B cell (primary cell): Measurements from ENCODE around the gene ATP7B. TPM values are rescaled to one million over a fixed set of nuclear protein-coding genes. Genes with fewer than 3 reads are reported as not detected.

Experiments
- ATAC-seq: fragments of 200-7000 bp; cut with Tn5 transposase; one replicate; pipeline ENCODE4 v1.10.0; 2021; ENCODE audit warnings: low read depth, mild to moderate bottlenecking, moderate number of reproducible peaks, moderate library complexity
- CTCF ChIA-PET: fragments of 350-600 bp; sonication (Branson Sonifier 250); formaldehyde crosslinking; loops from one replicate; lab custom pipeline; 2021; ENCODE audit warnings: antibody characterized with exemption, inconsistent platforms; lab: Charles Lee
- POLR2A ChIA-PET: fragments of 350-600 bp; sonication (Branson Sonifier 250); formaldehyde crosslinking; loops from one replicate; lab custom pipeline; 2021; ENCODE audit warnings: antibody characterized with exemption; lab: Charles Lee
- DNase-seq: peaks from one replicate; pipeline ENCODE4 v3.0.0; 2013
- H2AFZ ChIP-seq: 2 replicates; pipeline ENCODE4 v1.6.1; 2012; ENCODE audit warnings: mild to moderate bottlenecking, low read depth, low read length; ENCODE audit not compliant: insufficient read depth, poor library complexity, severe bottlenecking
- H3K27ac ChIP-seq, 2 donors: 1 replicate in 1 of 2; 2 replicates in 1 of 2; pipeline ENCODE4 v1.5.1; 2012 to 2013; ENCODE audit warnings: low read length in 2 of 2, mild to moderate bottlenecking in 2 of 2, moderate library complexity in 1 of 2
- H3K27me3 ChIP-seq, 4 experiments: fragments of 200-600 bp in 1 of 4; sonication (generic) in 1 of 4; replicated peaks in 1 of 4; 1 replicate in 2 of 4; 2 replicates in 2 of 4; pipeline versions ENCODE4 v1.6.1 to v1.7.0; 2013 to 2016; ENCODE audit warnings: low read length in 3 of 4, mild to moderate bottlenecking in 2 of 4, mixed read lengths in 1 of 4, moderate library complexity in 1 of 4; ENCODE audit not compliant: insufficient read depth in 4 of 4, control insufficient read depth in 3 of 4; ENCODE audit errors: control extremely low read depth in 1 of 4
- H3K36me3 ChIP-seq, 2 experiments: replicated peaks in 1 of 2; 1 replicate in 1 of 2; 2 replicates in 1 of 2; pipeline versions ENCODE4 v1.6.1 to v1.7.1; 2013; ENCODE audit warnings: low read length in 1 of 2; ENCODE audit not compliant: insufficient read depth in 2 of 2, control insufficient read depth in 1 of 2; ENCODE audit errors: control extremely low read depth in 1 of 2, extremely low read depth in 1 of 2
- H3K4me1 ChIP-seq, 2 donors: fragments of 200-600 bp in 1 of 2; sonication (generic) in 1 of 2; 1 replicate in 1 of 2; 2 replicates in 1 of 2; pipeline versions ENCODE4 v1.5.1 to v1.6.1; 2013 to 2017; ENCODE audit warnings: low read length in 2 of 2; ENCODE audit not compliant: control insufficient read depth in 2 of 2, insufficient read depth in 2 of 2
- H3K4me2 ChIP-seq: replicated peaks from 2 replicates; pipeline ENCODE3; 2012; ENCODE audit warnings: mild to moderate bottlenecking, low read depth, low read length; ENCODE audit not compliant: poor library complexity, severe bottlenecking
- H3K4me3 ChIP-seq, 5 experiments: fragments of 200-600 bp in 1 of 5; sonication (generic) in 1 of 5; 1 replicate in 3 of 5; 2 replicates in 2 of 5; pipeline versions ENCODE4 v1.5.1 to v1.7.0; 2011 to 2016; ENCODE audit warnings: low read length in 4 of 5, mild to moderate bottlenecking in 4 of 5, low read depth in 2 of 5, control low read depth in 1 of 5, moderate library complexity in 1 of 5; ENCODE audit not compliant: insufficient read depth in 1 of 5; ENCODE audit errors: control extremely low read depth in 1 of 5, extremely low read depth in 1 of 5
- H3K79me2 ChIP-seq: fragments of 200-600 bp; sonication (generic); one replicate; pipeline ENCODE4 v1.6.0; 2016; ENCODE audit warnings: low read length; ENCODE audit not compliant: control insufficient read depth, insufficient read depth
- H3K9ac ChIP-seq: fragments of 200-600 bp; sonication (generic); 2 replicates; pipeline ENCODE4 v1.6.1; 2017; ENCODE audit warnings: mild to moderate bottlenecking, low read length, moderate library complexity
- H3K9me3 ChIP-seq, 3 donors: one replicate each; pipeline versions ENCODE4 v1.6.1 to v1.7.1; 2013; ENCODE audit warnings: low read length in 2 of 3; ENCODE audit not compliant: control insufficient read depth in 2 of 3, insufficient read depth in 1 of 3; ENCODE audit errors: control extremely low read depth in 1 of 3
- H4K20me1 ChIP-seq: 2 replicates; pipeline ENCODE4 v1.6.0; 2012; ENCODE audit warnings: mild to moderate bottlenecking, low read length; ENCODE audit not compliant: insufficient read depth, control insufficient read depth, poor library complexity, severe bottlenecking
- H3K27ac Mint-ChIP-seq: one replicate; pipeline ENCODE4 v1.8.0; 2021; ENCODE audit warnings: mixed read lengths
- H3K27me3 Mint-ChIP-seq: one replicate; pipeline ENCODE4 v1.8.0; 2021; ENCODE audit warnings: mixed read lengths
- H3K4me1 Mint-ChIP-seq: one replicate; pipeline ENCODE4 v1.8.0; 2021; ENCODE audit warnings: mixed read lengths
- H3K4me3 Mint-ChIP-seq: one replicate; pipeline ENCODE4 v1.8.0; 2021; ENCODE audit warnings: mixed read lengths
- H3K9me3 Mint-ChIP-seq: one replicate; pipeline ENCODE4 v1.8.0; 2022; ENCODE audit warnings: mixed read lengths; ENCODE audit not compliant: insufficient read depth
- CTCF ChIP-seq: fragments of 200-600 bp; IDR thresholded peaks from one replicate; pipeline ENCODE4 v1.8.0; 2022; ENCODE audit warnings: antibody characterized with exemption, mild to moderate bottlenecking
- EZH2 ChIP-seq: IDR thresholded peaks from 2 replicates; pipeline ENCODE4 v1.6.1; 2012; ENCODE audit warnings: borderline replicate concordance, low read depth, mild to moderate bottlenecking, moderate library complexity, low read length; ENCODE audit not compliant: insufficient read depth, poor library complexity, severe bottlenecking
- WGBS: methylation state at CpG from one replicate; pipeline ENCODE4 v1.1.5; 2013; ENCODE audit warnings: missing lambda C conversion rate; ENCODE audit not compliant: insufficient coverage; 5-methylcytosine and 5-hydroxymethylcytosine counted together
- intact Hi-C: fragments of 100-400 bp; cut with micrococcal nuclease; formaldehyde crosslinking; loops from one replicate; pipeline ENCODE4 v1.10.0; 2022
- polyA plus RNA-seq: library from polyadenylated mRNA; depleted of rRNA; stranded (reverse); fragments of >200 nt; gene quantifications from 2 replicates; pipeline ENCODE4 v1.2.3, GENCODE V29; 2012
- total RNA-seq, 2 donors: library from RNA; stranded (reverse); fragments of 120-200 nt in 1 of 2; gene quantifications; 1 replicate in 1 of 2; 2 replicates in 1 of 2; pipeline versions ENCODE4 v1.2.3 to v1.2.4, GENCODE V29; 2013 to 2022

ATP7B gene
- total and polyA plus RNA-seq, 2 donors (not counting 1 experiment from before 2014, with no cell fraction given) = 0.10 to 0.91 TPM

- no peaks in the 10 kb centered on the region for H3K79me2 ChIP-seq
- Mint-ChIP-seq H3K27ac (no peak overlapping the region), H3K4me3 (no peak overlapping the region), H3K9me3 (no peaks in the 10 kb centered on the region), H3K27me3 (peaks cover 39% of the 10 kb centered on the region), H3K4me1 (no peaks in the 10 kb centered on the region)
- H3K27me3 ChIP-seq = peaks cover 0 to 24% (median 2%) of the 10 kb centered on the region in 4 experiments
- no peak overlapping the region for H3K4me3 ChIP-seq
- no peak overlapping the region for H3K4me2 ChIP-seq
- no peak overlapping the region for H2AFZ ChIP-seq
- no peak overlapping the region for H3K27ac ChIP-seq
- DNase-seq (no peak), ATAC-seq (no peak)
- H3K36me3 ChIP-seq = no peaks in the 10 kb centered on the region
- ChIA-PET CTCF (interaction anchor here (1.0 to 3.1 kb wide), 3 partner anchors 13 to 165 kb away, joined by 3 to 9 read pairs (median 4); partner anchors contain the start of gene ALG11), POLR2A (no interaction called here)
- intact Hi-C loops = no loop called here
- TF ChIP-seq EZH2 = no peak
- TF ChIP-seq CTCF = no peak
- 88% methylated on average over 1 of the region's 1 CpG for WGBS
- no peaks in the 10 kb centered on the region for H3K9me3 ChIP-seq
- H4K20me1 ChIP-seq = no peaks in the 10 kb centered on the region
- no peaks in the 10 kb centered on the region for H3K4me1 ChIP-seq
- H3K9ac ChIP-seq = no peak overlapping the region
These were observed 11.3 kb downstream of the ATP7B start for GRCh38 chr13:51999921-52000320.

GRCh38 chr13:51999510-51999911 is 11.7 kb downstream of the ATP7B start:
- Histone ChIP-seq H3K79me2 (no peaks in the 10 kb centered on the region), H3K4me3 (no peak overlapping the region), H3K9ac (no peak overlapping the region), H3K36me3 (no peaks in the 10 kb centered on the region), H3K27me3 (peaks cover 0 to 24% (median 2%) of the 10 kb centered on the region in 4 experiments), H3K27ac (no peak overlapping the region), H3K4me2 (no peak overlapping the region), H4K20me1 (no peaks in the 10 kb centered on the region), H3K9me3 (no peaks in the 10 kb centered on the region), H2AFZ (no peak overlapping the region), H3K4me1 (no peaks in the 10 kb centered on the region)
- Mint-ChIP-seq H3K4me3 (no peak overlapping the region), H3K27ac (no peak overlapping the region), H3K9me3 (no peaks in the 10 kb centered on the region), H3K27me3 (peaks cover 39% of the 10 kb centered on the region), H3K4me1 (no peaks in the 10 kb centered on the region)
- TF ChIP-seq CTCF (no peak), EZH2 (no peak)
- no peak for ATAC-seq
- no peak for DNase-seq
- WGBS = 96% methylated on average over 13 of the region's 13 CpGs
- intact Hi-C loops = no loop called here
- ChIA-PET CTCF (interaction anchor here (1.0 to 3.1 kb wide), 2 partner anchors 13 to 128 kb away, joined by 3 to 9 read pairs; partner anchors contain the start of gene ALG11), POLR2A (no interaction called here)
